DND-41 (cell line): ENCODE results near the gene OR10G8.

Experiments
- ATAC-seq: fragments of 200-7000 bp; cut with Tn5 transposase; 3 replicates; pipeline ENCODE4 v1.9.1; 2021; ENCODE audit warnings: low read depth; ENCODE audit not compliant: insufficient read depth
- DNase-seq: peaks from one replicate; pipeline ENCODE4 v3.0.0-alpha.2; 2020
- H2AFZ ChIP-seq: 2 replicates; pipeline ENCODE4 v1.6.0; 2012; ENCODE audit warnings: low read depth, low read length
- H3K27ac ChIP-seq: 2 replicates; pipeline ENCODE4 v1.5.1; 2012; ENCODE audit warnings: low read length, inconsistent platforms
- H3K27me3 ChIP-seq: fragments of 200-600 bp; sonication (generic); 2 replicates; pipeline ENCODE4 v1.6.0; 2012; ENCODE audit warnings: low read length, mild to moderate bottlenecking, inconsistent platforms; ENCODE audit not compliant: insufficient read depth, poor library complexity
- H3K36me3 ChIP-seq: 2 replicates; pipeline ENCODE4 v1.5.1; 2012; ENCODE audit warnings: low read length, inconsistent platforms; ENCODE audit not compliant: insufficient read depth
- H3K4me1 ChIP-seq: 2 replicates; pipeline ENCODE4 v1.5.1; 2012; ENCODE audit warnings: mild to moderate bottlenecking, low read length; ENCODE audit not compliant: insufficient read depth
- H3K4me2 ChIP-seq: 2 replicates; pipeline ENCODE4 v1.6.0; 2012; ENCODE audit warnings: mild to moderate bottlenecking, moderate library complexity, low read length, inconsistent platforms; ENCODE audit not compliant: insufficient read depth
- H3K4me3 ChIP-seq, 2 experiments: fragments of 200-600 bp in 1 of 2; shearing (Covaris generic) in 1 of 2; 2 replicates each; pipeline ENCODE4 v1.5.1; 2012 to 2016; ENCODE audit warnings: inconsistent platforms in 2 of 2, low read length in 2 of 2, mild to moderate bottlenecking in 2 of 2, low read depth in 1 of 2, moderate library complexity in 1 of 2
- H3K79me2 ChIP-seq: 2 replicates; pipeline ENCODE4 v1.6.0; 2012; ENCODE audit warnings: low read length, inconsistent platforms; ENCODE audit not compliant: insufficient read depth
- H3K9ac ChIP-seq: 2 replicates; pipeline ENCODE4 v1.6.0; 2012; ENCODE audit warnings: low read depth, mild to moderate bottlenecking, inconsistent platforms, low read length, moderate library complexity
- H3K9me3 ChIP-seq: 2 replicates; pipeline ENCODE4 v1.5.1; 2012; ENCODE audit warnings: low read length, moderate library complexity, mild to moderate bottlenecking, inconsistent platforms; ENCODE audit not compliant: insufficient read depth, severe bottlenecking
- H4K20me1 ChIP-seq: 2 replicates; pipeline ENCODE4 v1.6.0; 2012; ENCODE audit warnings: low read length; ENCODE audit not compliant: insufficient read depth
- EZH2 ChIP-seq: IDR thresholded peaks from 3 replicates; pipeline ENCODE4 v1.6.1; 2012; ENCODE audit warnings: borderline replicate concordance, low read depth, mild to moderate bottlenecking, moderate library complexity, low read length, inconsistent platforms; ENCODE audit not compliant: severe bottlenecking
- TF ChIP-seq, protein P1 (sequence below): IDR thresholded peaks from 2 replicates; pipeline ENCODE4 v1.5.1; 2012; ENCODE audit warnings: borderline replicate concordance, low read length, moderate library complexity, mild to moderate bottlenecking; ENCODE audit not compliant: poor library complexity, severe bottlenecking; ENCODE audit errors: extremely low read depth

The OR10G8 gene

DNA sequence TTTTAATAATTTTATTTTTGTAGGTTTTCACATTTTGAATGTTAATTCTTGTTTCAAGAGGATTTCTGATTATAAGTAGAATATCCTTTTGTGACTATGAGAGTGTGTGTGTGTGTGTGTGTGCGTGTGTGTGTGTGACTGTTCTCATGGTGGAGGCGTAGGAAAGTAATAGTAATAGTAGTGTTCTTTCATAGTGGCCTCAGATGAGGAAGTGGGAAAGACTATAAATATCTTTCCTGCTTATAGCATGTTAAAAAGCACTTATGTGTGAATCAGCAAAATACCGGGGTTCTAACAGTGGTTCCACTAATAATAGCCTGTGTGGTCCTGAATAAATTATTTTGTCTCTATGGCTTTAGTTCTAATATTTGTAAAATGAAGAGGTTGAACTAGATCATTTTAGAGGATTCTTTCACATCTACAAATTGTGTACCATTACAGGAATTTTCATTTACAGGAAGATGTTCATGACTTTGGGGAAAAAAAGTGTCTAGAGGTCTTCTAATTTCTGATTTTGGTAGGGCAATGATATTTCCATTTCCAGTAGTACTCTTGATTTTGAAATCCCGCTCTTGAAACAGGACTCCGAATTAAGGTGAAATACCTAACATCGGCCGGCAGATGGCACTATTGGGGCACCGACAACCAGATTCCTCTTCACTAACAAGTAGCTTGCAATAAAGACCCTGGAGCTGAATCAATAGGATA lies 44.5 kb downstream of the OR10G8 start:
- Histone ChIP-seq H2AFZ (no peak overlapping the region), H3K4me3 (no peak overlapping the region), H3K36me3 (no peaks in the 10 kb centered on the region), H3K27me3 (peaks cover 3% of the 10 kb centered on the region), H3K9me3 (no peaks in the 10 kb centered on the region), H3K27ac (no peak overlapping the region), H4K20me1 (no peaks in the 10 kb centered on the region), H3K9ac (no peak overlapping the region), H3K4me1 (peaks cover 3% of the 10 kb centered on the region), H3K4me2 (no peak overlapping the region), H3K79me2 (no peaks in the 10 kb centered on the region)
- ATAC-seq (peak; percentile 62; the same call in 2 of the 3 replicates), DNase-seq (peak; percentile 66)
- no peak for TF ChIP-seq EZH2
- TF ChIP-seq, protein P1, sequence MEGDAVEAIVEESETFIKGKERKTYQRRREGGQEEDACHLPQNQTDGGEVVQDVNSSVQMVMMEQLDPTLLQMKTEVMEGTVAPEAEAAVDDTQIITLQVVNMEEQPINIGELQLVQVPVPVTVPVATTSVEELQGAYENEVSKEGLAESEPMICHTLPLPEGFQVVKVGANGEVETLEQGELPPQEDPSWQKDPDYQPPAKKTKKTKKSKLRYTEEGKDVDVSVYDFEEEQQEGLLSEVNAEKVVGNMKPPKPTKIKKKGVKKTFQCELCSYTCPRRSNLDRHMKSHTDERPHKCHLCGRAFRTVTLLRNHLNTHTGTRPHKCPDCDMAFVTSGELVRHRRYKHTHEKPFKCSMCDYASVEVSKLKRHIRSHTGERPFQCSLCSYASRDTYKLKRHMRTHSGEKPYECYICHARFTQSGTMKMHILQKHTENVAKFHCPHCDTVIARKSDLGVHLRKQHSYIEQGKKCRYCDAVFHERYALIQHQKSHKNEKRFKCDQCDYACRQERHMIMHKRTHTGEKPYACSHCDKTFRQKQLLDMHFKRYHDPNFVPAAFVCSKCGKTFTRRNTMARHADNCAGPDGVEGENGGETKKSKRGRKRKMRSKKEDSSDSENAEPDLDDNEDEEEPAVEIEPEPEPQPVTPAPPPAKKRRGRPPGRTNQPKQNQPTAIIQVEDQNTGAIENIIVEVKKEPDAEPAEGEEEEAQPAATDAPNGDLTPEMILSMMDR = peak; percentile 81

DNA sequence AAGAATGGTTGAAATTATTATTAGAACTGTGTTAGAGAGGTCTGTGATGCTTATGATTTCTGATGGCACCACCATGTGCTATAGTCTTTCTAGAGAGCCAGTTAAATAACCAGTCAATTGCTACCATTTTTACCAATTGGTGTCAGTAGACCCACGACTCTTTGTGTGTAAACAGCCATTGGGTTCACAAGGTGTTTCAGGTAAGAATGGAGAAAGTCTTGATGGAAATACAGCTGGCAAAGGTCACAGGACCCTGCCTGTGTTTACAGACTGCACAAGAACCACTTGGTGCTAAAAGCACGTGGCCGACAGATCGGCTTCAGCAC lies 45.0 kb downstream of the OR10G8 start:
- H3K9ac ChIP-seq = no peak overlapping the region
- no peak overlapping the region for H3K4me2 ChIP-seq
- no peak for TF ChIP-seq EZH2
- TF ChIP-seq, protein P1 = no peak
- H3K27me3 ChIP-seq = peaks cover 3% of the 10 kb centered on the region
- H3K4me1 ChIP-seq = peaks cover 3% of the 10 kb centered on the region
- no peaks in the 10 kb centered on the region for H3K9me3 ChIP-seq
- H2AFZ ChIP-seq = no peak overlapping the region
- no peak overlapping the region for H3K4me3 ChIP-seq
- DNase-seq (no peak), ATAC-seq (no peak)
- H3K27ac ChIP-seq = no peak overlapping the region
- no peaks in the 10 kb centered on the region for H3K36me3 ChIP-seq
- H3K79me2 ChIP-seq = no peaks in the 10 kb centered on the region
- no peaks in the 10 kb centered on the region for H4K20me1 ChIP-seq

DNA sequence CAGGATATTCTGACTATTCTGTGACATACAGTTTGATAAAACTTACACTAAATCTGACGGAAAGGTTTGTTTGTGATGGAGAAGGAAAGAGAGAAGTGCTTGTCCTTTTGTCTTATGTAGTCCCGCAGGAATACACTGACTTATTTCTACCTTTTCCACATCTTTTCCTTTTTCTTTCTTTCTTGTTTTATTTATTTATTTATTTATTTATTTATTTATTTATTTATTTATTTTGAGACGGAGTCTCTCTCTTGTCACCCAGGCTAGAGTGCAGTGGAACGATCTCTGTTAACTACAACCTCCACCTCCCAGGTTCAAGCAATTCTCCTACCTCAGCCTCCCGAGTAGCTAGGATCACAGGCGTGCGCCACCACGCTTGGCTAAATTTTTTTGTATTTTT lies 45.5 kb downstream of the OR10G8 start:
- Histone ChIP-seq H2AFZ (no peak overlapping the region), H3K27ac (no peak overlapping the region), H4K20me1 (no peaks in the 10 kb centered on the region), H3K9ac (no peak overlapping the region), H3K4me3 (no peak overlapping the region), H3K79me2 (no peaks in the 10 kb centered on the region), H3K9me3 (no peaks in the 10 kb centered on the region), H3K36me3 (no peaks in the 10 kb centered on the region), H3K4me2 (no peak overlapping the region), H3K4me1 (peaks cover 3% of the 10 kb centered on the region), H3K27me3 (peaks cover 3% of the 10 kb centered on the region)
- no peak for DNase-seq
- ATAC-seq = no peak
- TF ChIP-seq, protein P1 = no peak
- TF ChIP-seq EZH2 = no peak

DNA sequence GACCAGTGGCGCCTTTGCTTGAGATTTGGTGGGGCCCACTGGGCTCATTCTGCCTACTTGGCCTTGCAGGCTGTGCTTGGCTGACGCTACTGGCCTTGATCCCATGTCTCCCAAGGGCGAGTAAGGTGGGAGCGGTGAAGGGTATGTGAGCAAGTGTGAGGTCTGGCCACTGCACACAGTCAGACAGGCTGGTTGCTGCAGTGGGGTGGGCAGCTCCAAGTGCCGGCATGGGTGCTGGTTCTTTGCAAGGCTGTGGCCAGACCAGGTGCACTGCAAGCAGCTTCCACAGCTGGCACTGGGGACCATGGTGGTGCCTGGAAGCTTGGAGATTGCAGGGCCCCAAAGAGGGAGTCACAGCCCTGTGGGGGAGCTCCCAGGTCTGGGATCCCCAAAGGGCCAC lies 48.0 kb downstream of the OR10G8 start:
- Histone ChIP-seq H3K9ac (no peak overlapping the region), H3K79me2 (no peaks in the 10 kb centered on the region), H3K4me2 (no peak overlapping the region), H3K4me3 (no peak overlapping the region), H2AFZ (no peak overlapping the region), H3K27ac (no peak overlapping the region), H3K4me1 (peaks cover 2% of the 10 kb centered on the region), H3K27me3 (peaks cover 2% of the 10 kb centered on the region), H3K36me3 (no peaks in the 10 kb centered on the region), H3K9me3 (no peaks in the 10 kb centered on the region), H4K20me1 (no peaks in the 10 kb centered on the region)
- TF ChIP-seq, protein P1 = no peak
- TF ChIP-seq EZH2 = no peak
- ATAC-seq = no peak
- no peak for DNase-seq
